GM12801 (cell line): Measurements from ENCODE around the gene MARCHF10.

Experiments used
- CTCF ChIP-seq: IDR thresholded peaks from one replicate; pipeline ENCODE4 v1.5.1; 2011; ENCODE audit warnings: control low read depth; ENCODE audit not compliant: insufficient read length; ENCODE audit errors: extremely low read depth

Gene MARCHF10

GRCh38 chr17:62672957-62673356 is 135.2 kb downstream of the MARCHF10 start:
- no peak for TF ChIP-seq CTCF

- no peak for TF ChIP-seq CTCF
Observed at GRCh38 chr17:62671553-62671952, 136.6 kb downstream of the MARCHF10 start.

- TF ChIP-seq CTCF = no peak
Observed at GRCh38 chr17:62670202-62670821, 137.8 kb downstream of the MARCHF10 start.

- TF ChIP-seq CTCF = no peak
Observed at GRCh38 chr17:62668091-62668804, 139.9 kb downstream of the MARCHF10 start.

- no peak for TF ChIP-seq CTCF
Observed at GRCh38 chr17:62666801-62667591, 141.1 kb downstream of the MARCHF10 start.

- no peak for TF ChIP-seq CTCF
Observed at GRCh38 chr17:62666061-62666800, 141.9 kb downstream of the MARCHF10 start.

GRCh38 chr17:62665599-62665998 is 142.5 kb downstream of the MARCHF10 start:
- TF ChIP-seq CTCF = no peak
